K562 (cell line): ENCODE data around the gene RPTOR. TPM values are rescaled to one million over a fixed set of nuclear protein-coding genes. Genes with fewer than 3 reads are reported as not detected.
A peak's percentile ranks its signal among the peaks of the same experiment; 100 is the strongest.

Source experiments
- C11orf30 ChIP-seq: fragments of 450-650 bp; IDR thresholded peaks from 2 replicates; pipeline ENCODE4 v1.6.1; 2016; ENCODE audit warnings: low read depth, mild to moderate bottlenecking
- DACH1 ChIP-seq: fragments of 450-650 bp; IDR thresholded peaks from 2 replicates; pipeline ENCODE4 v1.6.1; 2018; ENCODE audit not compliant: partially characterized antibody
- ETV6 ChIP-seq, 3 experiments: fragments of 150-350 bp in 1 of 3; sonication (generic) in 1 of 3; formaldehyde crosslinking in 1 of 3; IDR thresholded peaks; 2 replicates each; pipeline versions ENCODE4 v1.6.1 to v1.8.0; 2014 to 2022; ENCODE audit warnings: borderline replicate concordance in 2 of 3, low read depth in 2 of 3, antibody characterized with exemption in 1 of 3, low read length in 1 of 3, mild to moderate bottlenecking in 1 of 3, missing genetic modification reagents in 1 of 3
- HNRNPLL ChIP-seq: fragments of 200-400 bp; formaldehyde crosslinking; IDR thresholded peaks from 2 replicates; pipeline ENCODE4 v1.6.1; 2017; ENCODE audit warnings: low read length, low read depth, mild to moderate bottlenecking; ENCODE audit not compliant: poor library complexity, severe bottlenecking
- RREB1 ChIP-seq: fragments of 250-450 bp; sonication (Bioruptor Pico); IDR thresholded peaks from 2 replicates; pipeline ENCODE4 v1.4.0; 2020
- SRSF3 ChIP-seq: fragments of 200-400 bp; formaldehyde crosslinking; IDR thresholded peaks from 2 replicates; pipeline ENCODE4 v1.6.1; 2016; ENCODE audit warnings: mild to moderate bottlenecking, low read length, moderate library complexity; ENCODE audit not compliant: insufficient read depth
- TRIM28 ChIP-seq: fragments of 450-650 bp; IDR thresholded peaks from 2 replicates; pipeline ENCODE4 v1.6.1; 2017
- ZBTB40 ChIP-seq, 2 experiments: fragments of 450-650 bp in 1 of 2; sonication (generic) in 1 of 2; formaldehyde crosslinking in 1 of 2; IDR thresholded peaks; 2 replicates each; pipeline versions ENCODE4 v1.7.1 to v1.9.0; 2016 to 2022; ENCODE audit warnings: inconsistent platforms in 1 of 2, mild to moderate bottlenecking in 1 of 2, missing genetic modification reagents in 1 of 2
- ZC3H4 ChIP-seq: sonication (generic); formaldehyde crosslinking; IDR thresholded peaks from 2 replicates; pipeline ENCODE4 v1.9.0; 2021; ENCODE audit warnings: missing genetic modification reagents, borderline replicate concordance
- ZNF583 ChIP-seq: fragments of 250-450 bp; sonication (Bioruptor Pico); IDR thresholded peaks from 2 replicates; pipeline ENCODE4 v1.4.0; 2020
- polyA plus RNA-seq, 8 experiments: library from polyadenylated mRNA; depleted of rRNA in 4 of 8; stranded (reverse) in 5 of 8; unstranded in 3 of 8; fragments of >200 nt; fragmentation: Nextera tagmentation in 2 of 8; fragmentation: Illumina TruSeq in 1 of 8; extraction: Ambion mirVana in 2 of 8; extraction: Trizol in 1 of 8; gene quantifications; 2 replicates each; pipeline versions ENCODE4 v1.2.1 to v1.2.3, GENCODE V29; 2011 to 2014; ENCODE audit warnings: inconsistent platforms in 1 of 8, missing spikeins in 1 of 8
- total RNA-seq, 7 experiments: library from RNA; depleted of rRNA in 6 of 7; stranded (reverse); fragments of >200 nt in 6 of 7; fragmentation: Illumina TruSeq in 2 of 7; extraction: Trizol in 2 of 7; gene quantifications; 2 replicates each; pipeline versions ENCODE4 v1.2.1 to v1.2.3, GENCODE V29; 2011 to 2021; ENCODE audit warnings: low replicate concordance in 1 of 7

Gene RPTOR
- total and polyA plus RNA-seq, 9 of the 15 experiments (the other 6 are each of a cell fraction or from before 2014, with no cell fraction given), result 0.24 to 54.1 (median 10.2) TPM

- TF ChIP-seq ZBTB40 (IDR thresholded peaks at IDR 0.05), result peak; percentile 54; the same call in 1 of the 2 replicates
- no peak for TF ChIP-seq ZBTB40 (CRISPR knock-in tag; IDR thresholded peaks at IDR 0.05)
- TF ChIP-seq DACH1, result no peak
- TF ChIP-seq ZNF583, result no peak
- TF ChIP-seq HNRNPLL, result no peak
- no peak for TF ChIP-seq SRSF3
- no peak for TF ChIP-seq TRIM28
- 0 out of 2 replicates have a peak, but pooled peaks have one; percentile 77 for TF ChIP-seq ZC3H4 (CRISPR knock-in tag)
- peak; percentile 99 for TF ChIP-seq C11orf30
- no peak for TF ChIP-seq ETV6 (IDR thresholded peaks at IDR 0.05; ENCODE audit: borderline replicate concordance in 1 of 2, low read depth in 2 of 2, low read length in 1 of 2)
- no peak for TF ChIP-seq ETV6 (CRISPR knock-in tag; IDR thresholded peaks at IDR 0.05; ENCODE audit: borderline replicate concordance)
- TF ChIP-seq RREB1 (CRISPR knock-in tag), result no peak
Measured at GRCh38 chr17:80544655-80545498, at the start of gene RPTOR (continued).
